Endothelial cell of umbilical vein (primary cell): ENCODE results near the gene NUSAP1.

Experiments used
- MYC ChIP-seq: IDR thresholded peaks from one replicate; pipeline ENCODE4 v1.6.1; 2011; ENCODE audit warnings: mild to moderate bottlenecking, low read depth, low read length
- TF ChIP-seq, protein P1 (sequence below), 2 donors: IDR thresholded peaks; 1 replicate in 1 of 2; 2 replicates in 1 of 2; pipeline ENCODE4 v1.5.1; 2011; ENCODE audit warnings: low read length in 2 of 2, mild to moderate bottlenecking in 2 of 2, moderate library complexity in 2 of 2, control low read depth in 1 of 2, inconsistent platforms in 1 of 2, low read depth in 1 of 2; ENCODE audit not compliant: insufficient read depth in 1 of 2; ENCODE audit errors: extremely low read depth in 1 of 2

DNA sequence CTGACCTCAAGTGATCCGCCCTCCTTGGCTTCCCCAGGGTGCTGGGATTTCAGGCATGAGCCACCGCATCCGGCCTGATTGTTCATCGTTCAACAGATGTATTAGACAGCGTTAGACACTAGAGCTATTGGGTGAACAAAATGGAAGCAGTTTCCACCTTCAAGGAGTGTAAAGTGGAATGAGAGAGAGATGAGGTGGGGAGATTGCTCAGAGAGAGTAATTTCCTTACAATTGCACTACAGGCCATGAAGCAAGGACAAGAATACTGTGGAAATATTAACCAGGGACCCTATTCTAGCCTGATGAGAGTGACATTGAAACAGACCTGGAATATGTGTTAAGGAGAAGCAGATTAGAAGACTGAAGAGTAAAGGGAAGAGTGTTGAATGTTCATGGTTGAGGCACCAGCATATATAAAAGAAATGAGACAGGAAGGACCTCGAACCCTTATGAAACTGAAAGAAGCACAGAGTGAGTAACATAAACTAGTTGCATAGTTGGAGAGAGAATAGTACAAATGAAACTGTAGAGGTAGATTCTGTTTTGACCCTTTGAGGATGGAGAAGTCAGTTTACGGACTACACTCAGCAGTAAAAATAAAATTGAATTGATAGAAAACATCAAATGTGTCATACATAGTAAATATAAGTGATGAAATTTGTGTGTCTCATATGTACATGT is 91.4 kb downstream of the NUSAP1 start:
- TF ChIP-seq, protein P1, sequence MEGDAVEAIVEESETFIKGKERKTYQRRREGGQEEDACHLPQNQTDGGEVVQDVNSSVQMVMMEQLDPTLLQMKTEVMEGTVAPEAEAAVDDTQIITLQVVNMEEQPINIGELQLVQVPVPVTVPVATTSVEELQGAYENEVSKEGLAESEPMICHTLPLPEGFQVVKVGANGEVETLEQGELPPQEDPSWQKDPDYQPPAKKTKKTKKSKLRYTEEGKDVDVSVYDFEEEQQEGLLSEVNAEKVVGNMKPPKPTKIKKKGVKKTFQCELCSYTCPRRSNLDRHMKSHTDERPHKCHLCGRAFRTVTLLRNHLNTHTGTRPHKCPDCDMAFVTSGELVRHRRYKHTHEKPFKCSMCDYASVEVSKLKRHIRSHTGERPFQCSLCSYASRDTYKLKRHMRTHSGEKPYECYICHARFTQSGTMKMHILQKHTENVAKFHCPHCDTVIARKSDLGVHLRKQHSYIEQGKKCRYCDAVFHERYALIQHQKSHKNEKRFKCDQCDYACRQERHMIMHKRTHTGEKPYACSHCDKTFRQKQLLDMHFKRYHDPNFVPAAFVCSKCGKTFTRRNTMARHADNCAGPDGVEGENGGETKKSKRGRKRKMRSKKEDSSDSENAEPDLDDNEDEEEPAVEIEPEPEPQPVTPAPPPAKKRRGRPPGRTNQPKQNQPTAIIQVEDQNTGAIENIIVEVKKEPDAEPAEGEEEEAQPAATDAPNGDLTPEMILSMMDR (IDR thresholded peaks at IDR 0.05; ENCODE audit: extremely low read depth in 1 of 2, insufficient read depth in 1 of 2, low read depth in 1 of 2, low read length in 2 of 2) = no peak
- TF ChIP-seq MYC = no peak
